Keratinocyte (primary cell): ENCODE results near the gene LAP3.
A peak's percentile ranks its signal among the peaks of the same experiment; 100 is the strongest.

Experiments used
- CTCF ChIP-seq, 3 experiments: IDR thresholded peaks in 1 of 3; conservative IDR thresholded peaks in 1 of 3; optimal IDR thresholded peaks in 1 of 3; 2 replicates in 2 of 3; 3 replicates in 1 of 3; pipeline versions ENCODE3 to v1.5.1; 2011; ENCODE audit warnings: low read length in 3 of 3, mild to moderate bottlenecking in 3 of 3, moderate library complexity in 2 of 3, control low read depth in 1 of 3, inconsistent platforms in 1 of 3; ENCODE audit not compliant: insufficient read depth in 2 of 3; ENCODE audit errors: extremely low read depth in 1 of 3
- EZH2 ChIP-seq: IDR thresholded peaks from one replicate; pipeline ENCODE4 v1.6.1; 2012; ENCODE audit warnings: inconsistent platforms, mild to moderate bottlenecking, low read length, moderate library complexity

GRCh38 chr4:17614416-17615299, 37.7 kb downstream of the LAP3 start, which contains the start of gene MED28:
- peak in 1 of 3 experiments; percentile 11 for TF ChIP-seq CTCF (optimal IDR thresholded peaks at IDR 0.05 in 1 of 3, IDR thresholded peaks at IDR 0.05 in 1 of 3, conservative IDR thresholded peaks at IDR 0.05 in 1 of 3; ENCODE audit: extremely low read depth in 1 of 3, insufficient read depth in 2 of 3, low read length in 3 of 3)
- TF ChIP-seq EZH2 = no peak
